DOHH2 (cell line): ENCODE data around the gene PSORS1C2.

Experiments
- H3F3A ChIP-seq: fragments of 200-600 bp; sonication (generic), shearing (Covaris generic); 2 replicates; pipeline ENCODE4 v1.6.0; 2016; ENCODE audit warnings: antibody characterized with exemption, mild to moderate bottlenecking; ENCODE audit not compliant: control insufficient read depth, insufficient read depth
- H3K27ac ChIP-seq: fragments of 200-600 bp; sonication (generic); 2 replicates; pipeline ENCODE4 v1.5.1; 2014; ENCODE audit warnings: low read depth, mild to moderate bottlenecking, low read length, moderate library complexity
- H3K27me3 ChIP-seq: fragments of 200-600 bp; sonication (generic); 2 replicates; pipeline ENCODE4 v1.6.1; 2014; ENCODE audit warnings: mild to moderate bottlenecking, low read length, mixed read lengths; ENCODE audit not compliant: control insufficient read depth
- H3K36me3 ChIP-seq: fragments of 200-600 bp; sonication (generic); 2 replicates; pipeline ENCODE4 v1.6.1; 2014; ENCODE audit warnings: mild to moderate bottlenecking, low read length, moderate library complexity, mixed read lengths; ENCODE audit not compliant: control insufficient read depth
- H3K4me1 ChIP-seq: fragments of 200-600 bp; sonication (generic); 2 replicates; pipeline ENCODE4 v1.6.1; 2014; ENCODE audit warnings: mild to moderate bottlenecking, low read length, mixed read lengths; ENCODE audit not compliant: control insufficient read depth
- H3K4me2 ChIP-seq: fragments of 200-600 bp; sonication (generic); 2 replicates; pipeline ENCODE4 v1.6.0; 2014; ENCODE audit warnings: mild to moderate bottlenecking, low read length, moderate library complexity
- H3K4me3 ChIP-seq: fragments of 200-600 bp; sonication (generic); 2 replicates; pipeline ENCODE4 v1.5.1; 2014; ENCODE audit warnings: mild to moderate bottlenecking, low read length, mixed read lengths
- H3K79me2 ChIP-seq: fragments of 200-600 bp; sonication (generic); 2 replicates; pipeline ENCODE4 v1.6.1; 2014; ENCODE audit warnings: mild to moderate bottlenecking, low read length, mixed read lengths; ENCODE audit not compliant: control insufficient read depth
- H3K9me2 ChIP-seq: fragments of 200-600 bp; sonication (generic); replicated peaks from 2 replicates; pipeline ENCODE4 v1.6.1; 2014; ENCODE audit warnings: mild to moderate bottlenecking, low read length, mixed read lengths; ENCODE audit not compliant: control insufficient read depth
- H3K9me3 ChIP-seq: fragments of 200-600 bp; sonication (generic); 2 replicates; pipeline ENCODE4 v1.6.1; 2014; ENCODE audit warnings: antibody characterized with exemption, low read length, mixed read lengths; ENCODE audit not compliant: control insufficient read depth, insufficient read depth
- H4K20me1 ChIP-seq: fragments of 200-600 bp; sonication (generic); 2 replicates; pipeline ENCODE4 v1.6.0; 2014; ENCODE audit warnings: low read depth, mild to moderate bottlenecking, antibody characterized with exemption, low read length, moderate library complexity; ENCODE audit not compliant: control insufficient read depth, insufficient read depth
- CTCF ChIP-seq: fragments of 200-600 bp; sonication (generic); IDR thresholded peaks from one replicate; pipeline ENCODE4 v1.5.1; 2014; ENCODE audit warnings: antibody characterized with exemption, mild to moderate bottlenecking, low read depth, low read length; ENCODE audit not compliant: poor library complexity, severe bottlenecking
- EZH2phosphoT487 ChIP-seq: fragments of 200-600 bp; sonication (generic); IDR thresholded peaks from 2 replicates; pipeline ENCODE4 v1.6.1; 2017; ENCODE audit warnings: borderline replicate concordance, mild to moderate bottlenecking, antibody characterized with exemption, low read length, moderate library complexity, mixed read lengths

The PSORS1C2 gene

GRCh38 chr6:31126396-31127175 is 12.3 kb downstream of the PSORS1C2 start:
- H3K4me3 ChIP-seq = no peak overlapping the region
- TF ChIP-seq EZH2phosphoT487 = no peak
- TF ChIP-seq CTCF = no peak
- no peaks in the 10 kb centered on the region for H3K9me2 ChIP-seq
- H4K20me1 ChIP-seq = no peaks in the 10 kb centered on the region
- no peak overlapping the region for H3K4me2 ChIP-seq
- no peaks in the 10 kb centered on the region for H3K9me3 ChIP-seq
- H3K27ac ChIP-seq = no peak overlapping the region
- peaks cover 13% of the 10 kb centered on the region for H3K27me3 ChIP-seq
- H3K79me2 ChIP-seq = no peaks in the 10 kb centered on the region
- no peaks in the 10 kb centered on the region for H3K4me1 ChIP-seq
- H3F3A ChIP-seq = no peaks in the 10 kb centered on the region
- no peaks in the 10 kb centered on the region for H3K36me3 ChIP-seq

GRCh38 chr6:31125586-31126363 is 13.1 kb downstream of the PSORS1C2 start:
- Histone ChIP-seq H3K27me3 (peaks cover 13% of the 10 kb centered on the region), H3K9me2 (no peaks in the 10 kb centered on the region), H3K4me2 (no peak overlapping the region), H3K4me3 (no peak overlapping the region), H3K36me3 (no peaks in the 10 kb centered on the region), H3K27ac (no peak overlapping the region), H3K79me2 (no peaks in the 10 kb centered on the region), H3F3A (no peaks in the 10 kb centered on the region), H3K9me3 (no peaks in the 10 kb centered on the region), H4K20me1 (no peaks in the 10 kb centered on the region), H3K4me1 (no peaks in the 10 kb centered on the region)
- TF ChIP-seq CTCF (no peak), EZH2phosphoT487 (no peak)

- no peaks in the 10 kb centered on the region for H3K36me3 ChIP-seq
- no peak overlapping the region for H3K27ac ChIP-seq
- H3K9me2 ChIP-seq = no peaks in the 10 kb centered on the region
- H4K20me1 ChIP-seq = no peaks in the 10 kb centered on the region
- no peaks in the 10 kb centered on the region for H3F3A ChIP-seq
- H3K4me1 ChIP-seq = no peaks in the 10 kb centered on the region
- peaks cover 13% of the 10 kb centered on the region for H3K27me3 ChIP-seq
- H3K79me2 ChIP-seq = no peaks in the 10 kb centered on the region
- H3K9me3 ChIP-seq = no peaks in the 10 kb centered on the region
- TF ChIP-seq CTCF (no peak), EZH2phosphoT487 (no peak)
- no peak overlapping the region for H3K4me3 ChIP-seq
- H3K4me2 ChIP-seq = no peak overlapping the region
These were observed 13.7 kb downstream of the PSORS1C2 start for GRCh38 chr6:31125162-31125561.
